HTR-8/SVneo (cell line): ENCODE measurements around the gene SERPINB4.
"Not testable (repeated sequence)": the region's sequence is repeated elsewhere in the genome, so short reads cannot be mapped to it uniquely, and the experiment has no call there.

Experiments
- DNase-seq: peaks from one replicate; pipeline ENCODE4 v3.0.0; 2011; ENCODE audit warnings: low spot score, mixed read lengths; ENCODE audit not compliant: insufficient read length
- FAIRE-seq: peaks from 2 replicates; lab custom pipeline; 2011; peaks lifted over from hg19 to GRCh38; lab: Jason Lieb, UNC

SERPINB4 gene

GRCh38 chr18:63641157-63641680 lies 2.8 kb downstream of the SERPINB4 start:
- FAIRE-seq, DNase-seq: not testable (repeated sequence)

DNA sequence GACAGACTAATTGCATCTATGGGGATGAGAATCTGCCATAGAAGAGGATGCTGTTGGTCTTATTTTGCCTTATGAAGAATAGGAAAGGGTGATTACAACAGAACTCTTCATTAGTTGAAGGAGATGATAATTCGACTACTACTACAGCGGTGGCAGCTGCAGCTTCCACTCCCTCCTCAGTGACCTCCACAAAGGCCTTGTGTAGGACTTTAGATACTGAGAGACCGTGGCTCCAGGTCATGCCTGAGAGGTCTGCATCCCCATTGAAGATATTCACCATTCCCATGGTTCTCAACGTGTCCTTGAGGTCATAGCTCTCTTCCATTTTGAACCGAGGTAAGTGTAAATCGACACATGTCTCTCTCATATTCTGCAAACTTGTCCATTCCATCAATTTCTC lies 6.4 kb downstream of the SERPINB4 start:
- no peak for DNase-seq
- FAIRE-seq: no peak

- no peak for DNase-seq
Measured at GRCh38 chr18:63627819-63628218, 16.2 kb downstream of the SERPINB4 start.

GRCh38 chr18:63626431-63626830 lies 17.6 kb downstream of the SERPINB4 start:
- FAIRE-seq (no peak), DNase-seq (no peak)

More at GRCh38 chr18:63627819-63628218, 16.2 kb downstream of the SERPINB4 start:
- FAIRE-seq: no peak

DNA sequence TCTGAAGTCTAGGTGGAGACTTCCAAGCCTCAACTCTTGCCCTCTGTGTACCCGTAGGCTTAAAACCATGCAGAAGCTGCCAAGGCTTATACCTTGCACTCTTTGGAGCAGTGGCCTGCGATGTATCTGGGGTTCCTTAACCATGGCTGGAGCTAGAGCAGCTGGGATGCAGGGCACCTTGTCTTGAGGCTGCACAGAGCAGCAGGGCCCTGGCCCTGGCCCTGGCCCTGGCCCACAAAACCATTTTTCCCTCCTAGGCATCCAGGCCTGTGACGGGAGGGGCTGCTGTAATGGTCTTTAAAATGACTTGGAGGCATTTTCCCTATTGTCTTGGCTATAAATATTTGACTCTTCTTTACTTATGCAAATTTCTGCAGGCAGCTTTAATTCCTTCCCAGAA lies 19.2 kb downstream of the SERPINB4 start:
- FAIRE-seq: no peak
- DNase-seq: no peak

- FAIRE-seq: no peak
- no peak for DNase-seq
Measured at GRCh38 chr18:63619661-63620060, 24.4 kb downstream of the SERPINB4 start.

- no peak for DNase-seq
- no peak for FAIRE-seq
Measured at GRCh38 chr18:63617915-63618234, 26.2 kb downstream of the SERPINB4 start.

- DNase-seq (no peak), FAIRE-seq (no peak)
Measured at GRCh38 chr18:63617049-63617914, 26.8 kb downstream of the SERPINB4 start.

- no peak for FAIRE-seq
- no peak for DNase-seq
Measured at GRCh38 chr18:63613420-63613819, 30.6 kb downstream of the SERPINB4 start.

GRCh38 chr18:63606526-63606925 lies 37.5 kb downstream of the SERPINB4 start:
- FAIRE-seq (no peak), DNase-seq (no peak)

DNA sequence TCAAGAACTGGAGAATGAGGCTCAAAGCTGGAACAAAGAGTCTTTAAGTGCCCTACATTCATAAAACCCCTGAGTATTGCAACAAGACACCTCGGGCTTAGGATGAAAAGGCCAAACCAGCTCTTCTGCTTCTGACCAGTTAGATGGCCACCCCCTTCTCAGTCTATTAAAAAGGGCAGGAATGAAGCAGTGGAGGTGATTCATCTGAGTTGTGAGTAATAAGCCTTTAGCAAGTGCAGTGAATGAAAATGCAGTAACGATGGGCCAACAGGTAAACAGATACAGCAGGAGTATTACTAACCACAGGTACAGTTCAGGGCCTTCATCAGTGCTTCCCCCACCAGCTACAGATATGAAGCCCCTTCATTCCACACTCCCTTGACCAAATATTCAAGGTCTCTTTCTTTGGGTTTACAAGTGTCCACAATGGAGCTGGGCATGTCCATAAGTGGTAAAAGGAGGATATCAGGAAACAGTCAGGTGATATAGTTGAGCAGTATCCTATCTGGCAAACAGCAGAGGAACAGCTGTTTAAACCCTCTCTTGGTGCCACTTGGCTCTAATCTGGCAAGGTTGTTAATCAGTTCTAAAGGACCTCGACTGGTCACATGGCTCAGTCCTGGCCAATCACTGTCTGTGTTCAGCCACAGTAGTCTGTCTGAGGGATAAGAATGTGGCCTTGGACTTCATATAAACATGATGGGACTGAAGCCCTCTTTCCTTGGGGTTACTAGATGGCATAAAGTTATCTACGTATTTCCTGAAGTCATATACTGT lies 39.1 kb downstream of the SERPINB4 start:
- DNase-seq: no peak
- FAIRE-seq: no peak

DNA sequence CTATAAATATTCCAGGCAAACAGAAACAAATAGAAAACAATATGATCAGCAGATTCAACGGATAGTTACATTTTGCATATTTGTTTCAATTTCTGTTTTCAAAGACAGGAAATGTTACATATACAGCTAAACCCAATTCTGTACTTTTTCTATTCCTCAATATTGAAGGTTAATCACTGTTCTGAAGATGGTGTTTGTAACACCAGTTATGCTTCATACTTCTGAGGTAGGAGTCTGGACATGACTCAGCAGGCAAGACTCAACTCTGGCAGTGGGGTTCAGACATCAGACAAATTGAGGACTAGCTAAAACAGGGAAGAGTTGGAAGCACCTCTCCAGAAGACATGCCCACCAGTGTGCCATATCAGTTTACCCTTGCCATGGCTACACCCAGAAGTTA lies 40.3 kb downstream of the SERPINB4 start:
- FAIRE-seq (no peak), DNase-seq (no peak)

GRCh38 chr18:63603355-63603754 lies 40.7 kb downstream of the SERPINB4 start:
- DNase-seq (no peak), FAIRE-seq (no peak)

DNA sequence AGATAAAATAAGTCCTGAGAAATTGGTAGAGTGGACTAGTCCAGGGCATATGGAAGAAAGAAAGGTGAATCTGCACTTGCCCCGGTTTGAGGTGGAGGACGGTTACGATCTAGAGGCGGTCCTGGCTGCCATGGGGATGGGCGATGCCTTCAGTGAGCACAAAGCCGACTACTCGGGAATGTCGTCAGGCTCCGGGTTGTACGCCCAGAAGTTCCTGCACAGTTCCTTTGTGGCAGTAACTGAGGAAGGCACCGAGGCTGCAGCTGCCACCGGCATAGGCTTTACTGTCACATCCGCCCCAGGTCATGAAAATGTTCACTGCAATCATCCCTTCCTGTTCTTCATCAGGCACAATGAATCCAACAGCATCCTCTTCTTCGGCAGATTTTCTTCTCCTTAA lies 47.1 kb downstream of the SERPINB4 start:
- DNase-seq: no peak
- no peak for FAIRE-seq

DNA sequence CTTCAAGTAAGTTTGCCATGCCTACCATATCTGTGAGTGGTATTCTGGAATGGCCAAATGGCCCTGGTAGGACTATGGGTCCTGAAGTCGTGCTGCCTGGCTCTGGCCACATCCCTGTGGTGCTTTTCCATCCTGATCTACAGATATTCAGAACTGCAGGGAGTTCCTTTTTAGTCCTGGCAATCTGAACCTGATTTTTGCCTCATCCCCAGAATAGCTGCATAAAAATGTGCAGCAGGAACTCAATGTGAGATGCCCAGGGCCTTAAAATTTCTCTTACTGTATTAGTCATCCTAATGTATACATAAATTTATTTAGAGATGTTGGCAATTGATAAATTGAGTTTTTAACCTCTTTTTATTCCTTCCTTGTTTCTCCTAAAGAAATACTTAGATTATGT lies 51.6 kb downstream of the SERPINB4 start:
- no peak for DNase-seq
- no peak for FAIRE-seq

DNA sequence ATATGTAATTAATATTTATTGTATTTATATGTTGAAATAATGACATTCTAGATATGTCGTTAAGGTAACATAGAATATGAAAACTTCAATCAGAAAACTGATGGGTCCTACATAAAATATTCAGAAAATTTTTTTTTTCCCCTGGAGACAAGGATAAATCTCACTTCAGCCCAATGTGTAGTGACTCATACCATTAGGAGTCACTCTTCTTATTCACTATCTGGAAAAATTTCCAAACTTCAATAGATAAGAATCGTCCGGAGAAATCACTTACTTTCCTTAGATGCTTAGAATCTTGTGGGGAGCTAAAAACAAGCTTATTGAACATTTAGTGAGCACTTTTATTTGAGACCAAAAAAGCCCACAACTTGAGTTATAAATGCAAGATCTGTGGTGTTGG lies 52.3 kb downstream of the SERPINB4 start:
- DNase-seq (no peak), FAIRE-seq (no peak)

- FAIRE-seq (no peak), DNase-seq (no peak)
Measured at GRCh38 chr18:63590966-63591695, 52.9 kb downstream of the SERPINB4 start.

GRCh38 chr18:63590373-63590772 lies 53.7 kb downstream of the SERPINB4 start:
- DNase-seq (no peak), FAIRE-seq (no peak)

DNA sequence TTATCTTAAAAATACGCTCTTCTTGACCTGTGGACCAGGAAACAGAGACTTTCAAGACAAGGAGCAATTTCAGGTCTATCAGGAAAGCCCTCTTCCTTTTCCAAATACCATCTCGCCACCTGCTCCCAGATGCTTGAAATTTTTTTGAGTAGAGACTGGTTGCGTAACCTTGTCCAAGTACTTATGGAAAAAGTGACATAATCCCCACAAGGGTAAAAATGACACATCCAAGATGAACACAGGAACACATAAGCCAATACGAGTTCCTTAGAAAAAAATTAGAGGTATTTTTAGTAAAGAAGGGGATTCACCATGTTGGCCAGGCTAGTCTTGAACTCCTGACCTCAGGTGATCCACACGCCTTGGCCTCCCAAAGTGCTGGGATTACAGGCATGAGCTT lies 55.1 kb downstream of the SERPINB4 start:
- DNase-seq (no peak), FAIRE-seq (no peak)
